Activated CD8-positive, alpha-beta memory T cell treated with anti-CD3 and anti-CD28 coated beads, Interleukin-2, amount 50 U/mL, for 48 hours (primary cell): ENCODE results near the gene TMTC2.
"Not testable (repeated sequence)": the region's sequence is repeated elsewhere in the genome, so short reads cannot be mapped to it uniquely, and the experiment has no call there.

Source experiments
- DNase-seq: peaks from one replicate; pipeline ENCODE4 v3.0.0-alpha.2; 2020

Gene TMTC2

DNA sequence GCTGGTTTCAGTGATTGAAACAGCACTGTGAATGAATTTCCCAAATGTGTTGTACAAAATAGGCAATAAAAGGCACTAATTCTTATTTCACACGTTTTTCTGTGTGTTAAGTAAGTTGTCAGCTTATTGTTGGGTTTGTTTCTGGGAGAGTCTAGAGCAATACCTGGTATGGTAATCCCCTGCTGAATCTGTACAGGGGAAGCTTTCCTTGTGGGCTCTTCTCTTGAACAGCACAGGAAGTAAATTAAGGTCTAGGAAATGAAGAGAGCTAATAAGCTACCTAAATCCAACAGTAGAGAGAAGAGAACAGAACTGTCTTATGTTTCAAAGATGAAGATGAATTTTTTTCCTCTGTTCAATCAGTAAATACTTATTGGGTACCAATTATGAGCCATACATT lies 406.7 kb downstream of the TMTC2 start:
- no peak for DNase-seq

DNA sequence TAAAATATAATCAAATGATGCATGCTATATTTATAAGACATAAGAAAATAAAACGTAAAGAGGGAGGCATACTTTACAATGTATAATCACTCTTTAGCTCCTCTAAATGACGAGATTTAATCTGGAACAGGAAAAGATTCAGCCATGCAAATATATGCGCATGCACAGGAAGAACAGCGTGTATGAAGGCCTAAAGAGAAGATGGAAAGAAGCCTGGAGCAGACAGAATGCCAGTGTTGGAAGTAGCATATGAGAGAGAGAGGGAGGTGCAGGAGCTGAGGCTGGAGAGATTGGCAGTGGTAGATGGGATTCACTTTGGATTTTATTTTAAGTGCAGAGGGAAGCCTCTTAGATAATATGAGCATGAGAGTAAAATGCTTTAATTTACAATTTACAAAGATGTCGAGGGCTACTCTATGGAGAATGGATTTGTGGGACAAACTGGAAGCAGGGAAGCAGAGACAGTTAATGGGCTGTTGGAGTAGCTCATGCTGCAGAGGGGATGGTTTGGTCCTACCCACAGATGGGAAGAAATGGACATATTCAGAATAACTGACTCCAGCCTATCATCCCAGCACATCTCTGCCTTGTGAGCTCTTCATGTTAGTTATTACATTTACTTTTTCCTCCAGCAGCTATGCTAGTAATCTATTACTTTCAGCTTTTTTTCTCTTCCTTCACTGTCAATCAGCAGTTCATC lies 411.1 kb downstream of the TMTC2 start:
- DNase-seq: no peak

DNA sequence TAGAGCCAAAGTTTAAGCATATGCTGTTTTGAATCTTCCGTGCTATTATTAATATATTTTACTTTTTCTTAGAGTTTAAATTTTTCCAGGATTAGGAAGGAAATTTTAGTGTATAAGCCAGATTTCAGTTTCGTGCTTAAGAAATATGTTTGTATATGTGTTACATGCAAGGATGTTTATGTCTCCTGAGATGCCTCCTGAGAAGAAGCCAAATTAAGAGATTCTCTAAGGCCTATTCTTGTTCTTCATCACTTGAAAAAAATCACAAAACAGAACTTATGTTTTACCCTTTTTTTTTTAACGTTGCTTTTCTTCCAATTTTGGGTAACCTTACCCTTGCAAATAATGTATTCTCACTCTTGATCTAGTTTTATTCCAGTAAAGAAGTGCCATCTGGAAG lies 412.7 kb downstream of the TMTC2 start:
- DNase-seq: no peak

DNA sequence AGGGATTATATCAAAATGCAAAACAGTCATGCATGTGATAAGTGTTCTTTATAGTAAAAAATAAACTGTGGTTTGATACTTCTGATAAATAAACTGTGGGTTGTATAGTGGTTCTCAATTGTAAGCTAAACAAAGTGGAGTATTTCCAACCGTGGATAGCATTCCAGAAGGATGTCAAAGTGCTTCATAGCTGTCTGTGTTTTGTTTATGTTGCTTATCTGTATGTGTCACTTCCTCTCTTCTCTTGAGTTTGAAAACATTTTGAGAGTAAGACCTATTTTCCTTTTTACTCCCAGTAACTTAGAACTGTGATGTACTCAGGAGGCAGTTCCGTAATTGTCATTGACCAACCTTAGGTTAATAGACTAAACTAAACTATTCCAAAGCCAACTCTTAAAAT lies 415.8 kb downstream of the TMTC2 start:
- DNase-seq: no peak

DNA sequence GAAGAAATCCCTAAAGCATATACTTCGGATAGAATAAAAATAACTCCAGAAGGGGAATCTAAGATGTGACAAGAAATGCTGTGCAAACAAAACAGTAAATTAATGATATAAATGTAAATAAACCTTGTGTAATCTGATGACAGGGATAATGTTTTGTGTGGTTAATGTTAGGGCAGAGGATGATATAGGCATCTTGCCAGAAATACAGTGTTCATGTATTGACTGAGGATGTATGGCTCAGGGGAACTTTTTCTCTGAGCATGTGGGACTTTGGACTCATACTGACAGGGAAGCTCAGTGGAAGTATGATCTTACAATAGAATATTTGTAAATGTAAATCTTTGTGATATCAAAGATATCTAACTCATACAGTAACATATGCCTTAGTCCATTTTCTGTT lies 420.2 kb downstream of the TMTC2 start:
- no peak for DNase-seq

DNA sequence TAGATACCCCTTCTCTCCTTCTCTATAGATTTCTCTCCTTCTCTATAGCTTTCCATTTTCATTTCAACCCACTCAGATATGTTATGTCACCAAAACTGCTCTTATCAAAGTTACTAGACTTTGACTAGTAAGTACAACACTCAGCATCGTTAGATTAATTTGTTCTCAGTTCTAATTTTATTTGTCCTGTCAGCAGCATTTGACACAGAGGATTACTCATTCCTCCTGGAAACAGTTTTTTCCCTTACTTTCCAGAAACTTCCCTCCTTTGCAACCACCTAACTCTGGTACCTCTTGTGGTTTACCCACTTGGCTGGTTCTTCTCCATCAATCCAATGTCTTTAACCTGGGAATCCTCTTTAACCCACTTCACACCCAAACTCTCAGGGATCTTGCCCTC lies 423.7 kb downstream of the TMTC2 start:
- DNase-seq: no peak

DNA sequence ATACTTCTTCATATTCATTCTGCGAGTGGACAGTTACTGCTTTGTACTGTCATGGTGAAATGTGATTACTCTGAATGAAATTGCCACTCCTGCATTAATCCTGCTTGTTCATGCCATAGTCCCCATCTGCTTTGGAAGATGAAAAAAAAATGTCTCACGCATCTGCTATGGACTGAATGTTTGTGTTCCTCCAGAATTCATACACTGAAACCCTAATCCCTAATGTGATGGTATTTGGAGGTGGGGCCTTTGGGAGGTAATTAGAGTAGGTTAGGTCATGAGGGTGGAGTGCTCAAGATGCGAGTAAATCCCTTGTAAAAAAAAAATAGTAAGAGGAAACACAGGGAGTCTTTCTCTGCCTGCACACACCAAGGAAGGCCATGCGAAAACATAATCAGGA lies 427.2 kb downstream of the TMTC2 start:
- DNase-seq: no peak

DNA sequence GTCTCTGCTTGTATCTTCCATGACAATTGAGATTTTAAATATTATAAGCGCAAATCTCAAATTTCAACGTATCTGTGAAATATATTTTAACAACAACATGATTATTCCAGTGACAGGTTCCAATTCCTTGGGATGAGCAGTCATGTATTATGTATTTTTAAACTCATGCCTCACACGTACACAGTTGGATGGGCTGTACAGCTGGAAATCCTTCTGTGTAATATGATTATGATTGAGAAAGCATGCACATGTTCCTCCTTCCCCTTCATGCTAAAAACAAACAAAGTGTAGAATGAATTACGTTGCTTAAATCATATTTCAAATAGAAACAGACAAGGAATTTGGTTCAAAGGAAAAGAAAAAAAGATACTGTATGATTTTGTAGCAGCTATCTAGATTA lies 428.3 kb downstream of the TMTC2 start:
- no peak for DNase-seq

DNA sequence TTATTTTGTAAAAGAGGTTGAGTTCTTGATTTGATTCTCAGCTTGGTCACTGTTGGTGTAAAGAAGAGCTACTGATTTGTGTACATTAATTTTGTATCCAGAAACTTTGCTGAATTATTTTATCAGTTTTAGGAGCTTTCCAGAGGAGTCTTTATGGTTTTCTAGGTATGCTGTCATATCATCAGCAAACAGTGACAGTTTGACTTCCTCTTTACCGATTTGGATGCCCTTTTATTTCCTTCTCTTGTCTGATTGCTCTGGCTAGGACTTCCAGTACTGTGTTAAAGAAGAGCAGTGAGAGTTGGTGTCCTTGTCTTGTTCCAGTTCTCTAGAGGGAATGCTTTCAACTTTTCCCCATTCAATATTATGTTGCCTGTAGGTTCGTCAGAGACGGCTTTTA lies 431.2 kb downstream of the TMTC2 start:
- not testable (repeated sequence) for DNase-seq

DNA sequence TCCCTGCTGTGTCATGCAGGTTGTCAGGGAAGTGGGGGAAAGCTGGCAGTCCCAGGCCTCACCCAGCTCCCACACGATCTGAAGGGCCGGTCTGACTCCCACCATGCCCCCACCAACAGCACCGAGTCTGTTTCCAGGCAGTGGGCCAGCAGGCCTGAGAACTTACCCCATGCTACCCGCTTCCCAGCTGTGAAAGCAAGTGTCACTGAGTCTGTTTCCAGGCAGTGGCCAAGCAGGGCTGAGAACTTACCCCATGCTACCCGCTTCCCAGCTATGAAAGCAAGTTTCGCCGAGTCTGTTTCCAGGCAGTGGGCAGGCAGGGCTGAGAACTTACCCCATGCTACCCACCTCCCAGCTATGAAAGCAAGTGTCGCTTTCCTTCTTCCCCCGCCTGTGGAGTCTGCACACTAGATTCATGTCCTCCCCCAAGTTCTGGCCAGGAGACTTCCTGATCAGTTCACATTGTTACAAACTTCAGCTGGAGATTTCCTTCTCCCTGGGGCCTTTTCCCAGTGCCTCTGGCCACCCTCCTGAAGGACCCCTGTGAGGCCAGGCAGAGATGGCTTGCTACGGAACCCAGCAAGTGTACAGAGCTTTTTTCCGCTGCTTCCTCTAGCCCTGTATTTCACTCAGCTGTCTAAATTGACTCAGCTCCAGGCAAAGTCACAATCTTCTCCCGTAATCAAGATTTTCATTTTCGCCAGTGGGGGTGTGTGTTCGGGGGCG lies 435.4 kb downstream of the TMTC2 start:
- no peak for DNase-seq

DNA sequence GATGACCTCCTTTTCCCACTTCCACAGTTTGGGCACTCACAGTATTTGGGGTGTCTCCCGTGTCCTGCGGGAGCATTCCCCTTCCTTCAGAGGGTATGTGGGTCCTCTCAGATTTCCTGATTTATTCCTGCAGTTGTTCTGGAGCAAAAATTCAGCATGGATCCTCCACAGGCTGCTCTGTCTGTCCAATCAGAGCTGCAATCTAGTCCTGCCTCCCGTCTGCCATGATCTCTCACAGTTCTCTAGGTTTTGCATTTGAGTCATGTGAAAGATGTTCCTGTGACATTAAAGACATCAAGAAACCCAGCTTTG lies 435.9 kb downstream of the TMTC2 start:
- DNase-seq: no peak

DNA sequence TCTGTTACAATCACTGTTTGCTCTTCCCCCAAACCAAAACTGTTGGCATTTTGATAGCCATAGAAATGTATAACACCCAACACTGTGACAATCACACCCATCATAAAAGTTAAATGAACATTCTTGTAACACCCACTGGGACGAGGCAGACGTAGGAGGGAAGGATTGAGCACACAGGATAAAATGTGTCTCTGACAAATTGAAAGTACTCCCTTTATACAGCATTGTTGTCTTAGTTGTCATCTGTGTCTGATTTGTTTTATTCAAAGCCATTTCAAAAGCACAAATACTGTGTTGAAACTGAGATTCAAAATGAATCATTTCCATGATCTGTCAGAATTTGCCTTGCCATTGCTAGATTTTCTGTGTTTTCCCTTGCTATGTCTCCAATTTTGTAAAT lies 436.3 kb downstream of the TMTC2 start:
- no peak for DNase-seq

DNA sequence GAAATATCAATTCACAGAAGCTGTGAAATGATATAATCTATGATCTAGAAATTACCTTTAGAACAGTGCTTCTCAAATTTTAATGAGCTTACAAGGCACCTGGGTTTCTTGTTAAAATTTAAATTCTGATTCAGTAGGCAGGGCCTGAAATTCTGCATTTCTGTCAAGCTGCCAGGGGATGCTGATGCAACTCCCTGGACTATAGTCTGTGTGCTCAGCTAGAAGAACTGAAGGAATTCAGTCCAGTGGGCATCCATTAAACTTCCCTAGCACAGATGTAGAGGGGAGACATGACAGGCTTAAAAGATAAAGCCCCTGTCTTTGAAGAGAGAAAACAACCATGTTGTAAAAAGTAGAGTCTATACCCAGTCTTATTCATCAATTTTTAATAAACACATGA lies 441.8 kb downstream of the TMTC2 start:
- no peak for DNase-seq

DNA sequence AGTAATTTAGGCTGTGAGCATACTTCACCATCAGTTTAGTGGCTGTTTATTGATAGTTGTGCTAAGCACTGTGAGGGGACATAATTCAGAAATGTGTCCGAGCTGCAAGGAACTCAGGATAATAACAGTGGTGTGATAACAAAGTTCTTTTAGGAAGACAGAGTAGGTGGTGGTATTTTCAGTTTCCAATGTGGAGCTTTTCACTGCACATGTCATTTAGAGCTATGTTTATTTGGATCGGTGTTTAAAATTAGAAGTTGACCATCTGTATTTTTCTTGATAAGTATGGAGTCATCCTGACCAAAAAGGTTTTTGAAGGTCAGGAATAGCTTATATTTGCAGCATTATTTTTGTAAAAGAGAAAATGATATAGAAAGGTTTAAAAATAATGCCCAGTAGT lies 443.5 kb downstream of the TMTC2 start:
- no peak for DNase-seq

DNA sequence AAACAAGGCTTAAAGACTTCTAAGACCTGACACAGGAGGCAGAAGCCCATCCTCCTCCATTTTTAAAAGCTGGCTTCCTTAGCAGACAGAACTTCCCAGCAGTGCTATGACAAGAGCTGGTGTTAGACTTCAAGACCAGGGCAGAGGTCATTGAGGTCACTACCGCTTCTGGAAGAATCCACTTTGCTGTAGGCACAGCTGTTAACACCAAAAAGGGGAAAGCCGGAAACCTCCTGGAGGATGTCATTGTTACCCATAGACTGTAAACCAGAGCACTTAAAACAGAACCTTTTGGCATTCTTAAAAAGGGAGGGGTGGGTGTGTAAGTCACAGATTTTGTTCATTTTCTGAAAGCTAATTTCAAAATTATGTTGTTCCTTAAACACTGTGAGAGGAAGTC lies 445.7 kb downstream of the TMTC2 start:
- no peak for DNase-seq

DNA sequence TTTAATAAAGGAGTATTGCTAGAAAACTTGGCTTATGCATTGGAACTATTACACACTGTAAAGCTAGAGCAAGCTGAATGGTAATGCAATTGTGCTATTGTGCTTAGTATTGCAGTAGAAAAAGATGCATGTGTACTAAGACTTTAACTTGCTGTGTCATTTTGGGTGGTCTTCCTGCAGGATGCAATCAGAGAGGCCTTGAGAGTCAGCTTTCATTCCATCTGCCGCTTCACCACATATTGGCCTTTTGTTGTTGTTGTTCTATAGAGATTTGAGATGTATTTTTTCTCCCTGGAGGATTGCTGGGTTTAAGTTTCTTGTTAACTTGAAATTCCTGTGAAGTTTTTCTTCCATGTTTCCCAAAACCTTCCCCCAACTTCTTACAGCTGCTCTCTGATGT lies 449.7 kb downstream of the TMTC2 start:
- no peak for DNase-seq

DNA sequence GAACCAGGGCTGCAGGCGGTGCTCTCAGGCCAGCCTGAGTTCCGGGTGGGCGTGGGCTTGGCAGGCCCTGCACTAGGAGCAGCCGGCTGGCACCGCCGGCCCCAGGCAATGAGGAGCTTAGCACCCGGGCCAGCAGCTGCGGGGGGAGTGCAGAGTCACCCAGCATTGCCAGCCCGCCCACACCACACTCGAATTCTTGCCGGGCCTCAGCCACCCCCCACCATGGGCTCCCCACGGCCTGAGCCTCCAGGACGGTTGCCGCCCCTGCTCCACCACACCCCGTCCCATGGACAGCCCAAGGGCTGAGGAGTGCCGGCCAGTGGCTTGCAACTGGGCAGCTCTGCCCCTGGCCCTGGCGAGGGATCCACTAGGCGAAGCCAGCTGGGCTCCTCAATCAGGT lies 453.4 kb downstream of the TMTC2 start:
- DNase-seq: no peak

DNA sequence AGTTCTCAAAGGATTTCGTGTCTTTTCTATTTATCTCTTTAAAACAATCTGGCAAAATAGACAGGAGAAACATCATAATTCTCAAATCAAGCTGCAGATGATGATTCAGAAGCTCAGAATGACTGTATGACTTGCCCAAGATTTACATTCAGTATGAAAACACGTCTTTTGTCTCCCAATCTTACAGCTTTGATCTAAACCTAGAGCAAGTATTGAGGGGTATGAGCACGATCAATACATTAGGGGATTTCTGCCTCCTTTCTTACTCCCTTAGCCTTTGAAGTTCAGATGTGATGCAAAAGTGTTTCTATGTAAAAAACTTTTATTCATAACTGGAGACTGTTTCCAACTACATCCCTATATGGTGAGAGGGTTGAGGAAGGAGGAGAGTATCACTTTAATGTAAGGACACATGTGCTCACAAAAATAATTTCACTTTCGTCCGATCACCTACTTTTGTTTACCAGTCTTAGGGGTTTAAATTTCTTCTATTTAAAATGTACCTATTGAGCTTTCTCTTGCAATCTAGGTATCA lies 454.8 kb downstream of the TMTC2 start:
- DNase-seq: no peak

DNA sequence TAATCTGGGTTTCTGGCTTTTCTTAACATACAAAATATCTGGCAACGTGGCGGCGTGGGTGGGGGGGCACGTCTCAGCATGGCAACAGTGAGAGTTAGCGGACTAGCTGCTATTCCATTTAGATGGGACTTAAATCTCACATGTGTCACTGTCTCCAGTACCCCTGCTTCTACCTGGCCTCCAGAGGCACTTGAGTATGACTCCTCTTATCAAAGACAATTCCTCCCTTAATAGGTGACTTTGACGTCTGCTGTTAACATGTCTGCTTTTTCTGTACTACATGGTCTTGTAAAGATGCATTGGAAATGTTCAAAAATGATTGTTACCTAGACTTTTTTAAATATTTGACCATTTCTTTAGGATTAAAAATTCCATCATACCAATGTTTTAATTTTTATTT lies 456.2 kb downstream of the TMTC2 start:
- no peak for DNase-seq

DNA sequence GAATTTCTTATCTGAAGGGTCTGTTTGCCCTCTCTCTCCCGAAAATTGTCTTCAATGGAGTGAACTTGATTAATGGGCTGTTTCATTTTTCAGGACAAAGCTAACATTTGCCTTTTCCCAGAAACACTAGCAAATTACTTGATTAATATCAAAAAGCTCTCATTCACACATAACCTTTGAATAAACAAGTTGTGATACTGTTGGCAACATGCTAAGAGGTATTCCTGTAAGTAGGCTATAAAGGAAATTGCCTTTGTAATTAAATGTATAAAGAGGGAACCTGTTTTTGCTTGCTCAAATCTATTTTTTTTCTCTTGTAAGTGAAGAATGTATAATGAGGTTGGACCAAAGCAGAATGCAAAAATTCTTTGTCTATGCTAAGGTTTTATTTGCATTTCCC lies 457.2 kb downstream of the TMTC2 start:
- DNase-seq: no peak

DNA sequence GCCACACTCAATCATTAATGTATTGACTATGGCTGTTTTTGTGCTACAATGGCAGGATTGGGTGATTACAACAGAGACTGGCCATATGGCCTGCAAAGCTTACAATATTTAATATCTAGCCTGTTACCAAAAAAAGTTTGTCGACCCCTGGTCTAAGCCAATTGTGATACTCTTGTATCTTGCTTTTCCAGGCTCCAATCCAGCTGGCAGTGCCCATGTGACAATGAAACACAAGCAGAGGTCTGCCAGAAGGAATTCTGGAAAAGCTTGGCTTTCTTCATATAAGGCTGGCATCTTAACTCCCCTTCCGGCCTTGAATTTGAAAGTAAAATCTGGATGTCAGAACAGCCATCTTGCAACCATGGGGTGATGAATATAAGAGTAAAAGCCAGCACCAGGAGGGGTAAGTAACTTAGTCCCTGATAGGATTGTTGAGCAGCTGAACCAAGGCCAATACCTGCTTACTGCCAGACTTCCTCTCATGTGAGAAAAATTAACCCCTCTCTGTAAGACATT lies 458.7 kb downstream of the TMTC2 start:
- no peak for DNase-seq

DNA sequence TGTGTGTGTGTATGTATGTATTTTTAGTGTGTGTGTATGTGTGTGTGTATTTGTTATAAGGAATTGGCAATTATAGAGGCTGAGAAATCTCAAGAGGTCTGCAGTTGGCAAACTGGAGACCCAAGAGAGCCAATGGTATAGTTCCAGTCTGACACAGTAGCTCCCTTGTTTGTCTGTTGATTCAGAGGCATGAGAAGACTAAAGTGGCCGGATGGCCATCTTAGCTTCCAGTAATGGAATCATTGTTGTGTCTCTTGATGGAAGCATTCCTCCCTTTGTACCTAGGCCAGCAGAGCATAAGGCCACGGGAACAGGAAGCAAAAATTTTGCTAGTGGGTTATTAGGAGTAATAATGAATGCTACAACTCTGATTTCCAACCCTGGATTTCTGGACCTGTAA lies 460.6 kb downstream of the TMTC2 start:
- no peak for DNase-seq

DNA sequence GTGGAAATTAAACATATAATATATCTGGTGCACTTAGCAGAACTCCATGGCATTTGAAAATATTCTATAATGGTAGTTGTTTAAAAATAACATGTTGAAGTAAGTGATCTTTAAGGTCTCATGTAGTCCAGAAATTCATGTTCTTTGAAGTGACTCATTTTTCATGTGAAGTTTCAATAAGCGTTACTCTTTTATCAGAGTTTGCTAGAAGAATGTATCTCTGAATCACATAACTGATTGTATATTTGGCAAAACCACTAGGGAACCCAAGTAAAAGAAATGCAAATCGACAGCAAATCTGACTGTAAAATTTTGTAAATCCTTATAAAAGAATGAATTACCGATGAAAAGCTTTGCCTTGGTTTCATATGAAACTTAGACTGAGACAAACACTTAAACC lies 463.3 kb downstream of the TMTC2 start:
- no peak for DNase-seq

DNA sequence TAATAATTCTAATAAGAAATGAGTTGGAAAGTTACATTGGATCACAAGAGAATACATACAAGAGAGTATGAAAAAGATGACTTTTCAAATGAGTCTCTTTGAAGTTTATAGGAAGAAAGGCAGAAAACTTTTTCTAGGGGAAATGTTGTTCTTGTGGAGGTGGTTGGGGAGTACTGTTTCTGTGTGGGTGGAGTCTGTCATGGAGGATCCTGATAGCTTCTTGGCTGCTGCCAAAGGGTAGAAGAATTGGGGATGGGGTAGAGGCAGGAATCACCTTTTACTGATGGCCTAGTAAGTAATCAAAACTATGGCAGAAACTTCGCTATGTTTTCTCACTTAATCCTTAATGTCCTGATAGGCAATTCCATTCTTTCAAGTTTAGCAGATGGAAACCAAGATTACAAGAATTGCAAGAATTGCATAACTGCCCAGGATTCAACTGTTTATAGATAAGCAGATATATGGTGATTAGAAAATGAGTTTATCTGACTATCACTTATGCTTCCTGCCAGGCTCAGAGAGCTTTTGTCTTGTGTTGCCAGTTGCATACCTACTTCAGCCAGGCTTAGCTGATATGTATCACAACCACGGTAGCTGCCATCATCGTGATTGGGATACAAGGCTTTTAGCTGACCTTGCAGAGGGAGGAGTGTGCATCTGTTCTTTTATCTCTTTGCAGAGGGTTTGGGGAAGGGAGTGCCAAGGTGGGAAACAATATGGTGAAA lies 463.9 kb downstream of the TMTC2 start:
- no peak for DNase-seq
